ENCODE measurements around the gene PRKD1. TPM values are rescaled to one million over a fixed set of nuclear protein-coding genes. Genes with fewer than 3 reads are reported as not detected.

Gene PRKD1
- total RNA-seq, 1 donor from 2014 or later, result 13.5 TPM

GRCh38 chr14:29804481-29805266 is 123.0 kb downstream of the PRKD1 start:
- H3K4me3 Mint-ChIP-seq, result no peak overlapping the region
- no peak for TF ChIP-seq CTCF (conservative IDR thresholded peaks at IDR 0.05)
- H3K9me3 Mint-ChIP-seq, result peaks cover 5% of the 10 kb centered on the region
- no peaks in the 10 kb centered on the region for H3K27me3 Mint-ChIP-seq (ENCODE audit: low read depth)
- H3K36me3 Mint-ChIP-seq (ENCODE audit: low read depth), result no peaks in the 10 kb centered on the region
- H3K4me1 Mint-ChIP-seq, result peaks cover 15% of the 10 kb centered on the region
- H3K27ac Mint-ChIP-seq (ENCODE audit: unreplicated experiment), result no peak overlapping the region
- no peak for DNase-seq (ENCODE audit: low read depth, low spot score)

- no peak overlapping the region for H3K27ac Mint-ChIP-seq (ENCODE audit: unreplicated experiment)
Observed at GRCh38 chr14:29803045-29803444, 124.6 kb downstream of the PRKD1 start.

GRCh38 chr14:29802211-29802610 is 125.4 kb downstream of the PRKD1 start:
- Mint-ChIP-seq H3K4me1 (peaks cover 25% of the 10 kb centered on the region), H3K27me3 (ENCODE audit: low read depth) (no peaks in the 10 kb centered on the region), H3K4me3 (no peak overlapping the region), H3K36me3 (ENCODE audit: low read depth) (no peaks in the 10 kb centered on the region), H3K9me3 (no peaks in the 10 kb centered on the region), H3K27ac (ENCODE audit: unreplicated experiment) (no peak overlapping the region)
- no peak for TF ChIP-seq CTCF (conservative IDR thresholded peaks at IDR 0.05)
- DNase-seq (ENCODE audit: low read depth, low spot score), result no peak

More at GRCh38 chr14:29803045-29803444, 124.6 kb downstream of the PRKD1 start:
- TF ChIP-seq CTCF (conservative IDR thresholded peaks at IDR 0.05), result no peak
- Mint-ChIP-seq H3K27me3 (ENCODE audit: low read depth) (no peaks in the 10 kb centered on the region), H3K36me3 (ENCODE audit: low read depth) (no peaks in the 10 kb centered on the region), H3K4me3 (no peak overlapping the region), H3K4me1 (peaks cover 25% of the 10 kb centered on the region), H3K9me3 (peaks cover 2% of the 10 kb centered on the region)
- no peak for DNase-seq (ENCODE audit: low read depth, low spot score)

GRCh38 chr14:29800961-29801360 is 126.7 kb downstream of the PRKD1 start:
- DNase-seq (ENCODE audit: low read depth, low spot score), result no peak
- no peaks in the 10 kb centered on the region for H3K27me3 Mint-ChIP-seq (ENCODE audit: low read depth)
- no peaks in the 10 kb centered on the region for H3K9me3 Mint-ChIP-seq
- no peak overlapping the region for H3K27ac Mint-ChIP-seq (ENCODE audit: unreplicated experiment)
- no peak overlapping the region for H3K4me3 Mint-ChIP-seq
- peaks cover 25% of the 10 kb centered on the region for H3K4me1 Mint-ChIP-seq
- TF ChIP-seq CTCF (conservative IDR thresholded peaks at IDR 0.05), result peak; percentile 43
- H3K36me3 Mint-ChIP-seq (ENCODE audit: low read depth), result no peaks in the 10 kb centered on the region

- Mint-ChIP-seq H3K27me3 (ENCODE audit: low read depth) (no peaks in the 10 kb centered on the region), H3K27ac (ENCODE audit: unreplicated experiment) (peak overlapping the region; percentile 54), H3K4me3 (no peak overlapping the region), H3K9me3 (no peaks in the 10 kb centered on the region), H3K36me3 (ENCODE audit: low read depth) (no peaks in the 10 kb centered on the region), H3K4me1 (peaks cover 22% of the 10 kb centered on the region)
- no peak for TF ChIP-seq CTCF (conservative IDR thresholded peaks at IDR 0.05)
- no peak for DNase-seq (ENCODE audit: low read depth, low spot score)
Observed at GRCh38 chr14:29799464-29800095, 128.1 kb downstream of the PRKD1 start.

All from neural crest cell (in vitro differentiated cells).